SKM-1 treated with dmso at 0.1 percent for 144 hours (cell line): ENCODE data around the gene HOXB8.

Source experiments
- DNase-seq: peaks from one replicate; lab custom pipeline; 2025; ENCODE audit not compliant: unreplicated experiment; lab: John Stamatoyannopoulos, UW

Gene HOXB8

GRCh38 chr17:48569674-48570324 is 45.3 kb downstream of the HOXB8 start:
- no peak for DNase-seq

- no peak for DNase-seq
These were observed 45.9 kb downstream of the HOXB8 start for GRCh38 chr17:48569240-48569582.

- no peak for DNase-seq
These were observed 46.4 kb downstream of the HOXB8 start for GRCh38 chr17:48568499-48569239.

GRCh38 chr17:48567646-48568354 is 47.3 kb downstream of the HOXB8 start:
- no peak for DNase-seq

- DNase-seq, result no peak
These were observed 47.9 kb downstream of the HOXB8 start for GRCh38 chr17:48567209-48567608.

GRCh38 chr17:48566717-48567116 is 48.4 kb downstream of the HOXB8 start:
- DNase-seq, result no peak

- DNase-seq, result no peak
These were observed 49.0 kb downstream of the HOXB8 start for GRCh38 chr17:48565925-48566710.

GRCh38 chr17:48565022-48565554 is 50.0 kb downstream of the HOXB8 start:
- no peak for DNase-seq

GRCh38 chr17:48564188-48565021 is 50.7 kb downstream of the HOXB8 start:
- DNase-seq, result no peak

- no peak for DNase-seq
These were observed 51.3 kb downstream of the HOXB8 start for GRCh38 chr17:48563867-48564187.

GRCh38 chr17:48563385-48563838 is 51.7 kb downstream of the HOXB8 start:
- DNase-seq, result no peak

GRCh38 chr17:48562934-48563333 is 52.2 kb downstream of the HOXB8 start:
- no peak for DNase-seq
